ENCODE measurements around the gene STK31. TPM values are rescaled to one million over a fixed set of nuclear protein-coding genes. Genes with fewer than 3 reads are reported as not detected.

Gene STK31
- total and polyA plus RNA-seq, 10 donors, result 0.17 to 2.4 (median 0.63) TPM

DNA sequence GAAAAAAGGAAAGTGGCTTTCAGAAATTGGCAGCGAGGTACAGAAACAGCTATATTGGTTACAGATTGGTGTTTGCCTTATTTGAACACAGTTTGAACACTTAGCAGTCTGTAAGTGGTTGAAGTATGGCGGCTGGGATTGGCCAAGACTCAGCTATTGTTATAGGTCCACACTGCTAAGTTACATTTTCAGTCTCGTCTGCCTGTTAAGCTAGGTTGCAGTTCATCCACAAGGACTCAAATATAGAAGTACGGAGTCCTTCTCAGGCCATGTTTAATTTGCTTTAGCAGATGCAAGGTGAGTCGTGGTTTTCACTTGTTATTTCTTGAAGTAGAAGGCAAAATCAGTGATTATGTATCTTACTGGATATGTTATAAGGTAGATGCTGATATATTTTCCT lies 73.1 kb downstream of the STK31 start:
- Histone ChIP-seq H3K36me3 (no peaks in the 10 kb centered on the region), H3K4me3 (no peak overlapping the region), H3K4me1 (no peaks in the 10 kb centered on the region), H3K9me3 (peaks cover 0 to 14% (median 3%) of the 10 kb centered on the region in 8 donors), H3K27me3 (replicated peaks in 1 of 7) (no peaks in the 10 kb centered on the region), H3K27ac (no peak overlapping the region)
- no peak for TF ChIP-seq POLR2A (IDR thresholded peaks at IDR 0.05)
- TF ChIP-seq, protein P1, sequence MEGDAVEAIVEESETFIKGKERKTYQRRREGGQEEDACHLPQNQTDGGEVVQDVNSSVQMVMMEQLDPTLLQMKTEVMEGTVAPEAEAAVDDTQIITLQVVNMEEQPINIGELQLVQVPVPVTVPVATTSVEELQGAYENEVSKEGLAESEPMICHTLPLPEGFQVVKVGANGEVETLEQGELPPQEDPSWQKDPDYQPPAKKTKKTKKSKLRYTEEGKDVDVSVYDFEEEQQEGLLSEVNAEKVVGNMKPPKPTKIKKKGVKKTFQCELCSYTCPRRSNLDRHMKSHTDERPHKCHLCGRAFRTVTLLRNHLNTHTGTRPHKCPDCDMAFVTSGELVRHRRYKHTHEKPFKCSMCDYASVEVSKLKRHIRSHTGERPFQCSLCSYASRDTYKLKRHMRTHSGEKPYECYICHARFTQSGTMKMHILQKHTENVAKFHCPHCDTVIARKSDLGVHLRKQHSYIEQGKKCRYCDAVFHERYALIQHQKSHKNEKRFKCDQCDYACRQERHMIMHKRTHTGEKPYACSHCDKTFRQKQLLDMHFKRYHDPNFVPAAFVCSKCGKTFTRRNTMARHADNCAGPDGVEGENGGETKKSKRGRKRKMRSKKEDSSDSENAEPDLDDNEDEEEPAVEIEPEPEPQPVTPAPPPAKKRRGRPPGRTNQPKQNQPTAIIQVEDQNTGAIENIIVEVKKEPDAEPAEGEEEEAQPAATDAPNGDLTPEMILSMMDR (IDR thresholded peaks at IDR 0.05 in 8 of 11, conservative IDR thresholded peaks at IDR 0.05 in 3 of 11), result no peak
- TF ChIP-seq POLR2AphosphoS5 (IDR thresholded peaks at IDR 0.05), result no peak
- 80 to 92% (median 86%) methylated on average over 5 of the region's 5 CpGs for WGBS, 5 donors
- intact Hi-C loops (cut with DNase I; ENCODE audit: low total_unique reads), result no loop called here
- DNase-seq, result no peak

DNA sequence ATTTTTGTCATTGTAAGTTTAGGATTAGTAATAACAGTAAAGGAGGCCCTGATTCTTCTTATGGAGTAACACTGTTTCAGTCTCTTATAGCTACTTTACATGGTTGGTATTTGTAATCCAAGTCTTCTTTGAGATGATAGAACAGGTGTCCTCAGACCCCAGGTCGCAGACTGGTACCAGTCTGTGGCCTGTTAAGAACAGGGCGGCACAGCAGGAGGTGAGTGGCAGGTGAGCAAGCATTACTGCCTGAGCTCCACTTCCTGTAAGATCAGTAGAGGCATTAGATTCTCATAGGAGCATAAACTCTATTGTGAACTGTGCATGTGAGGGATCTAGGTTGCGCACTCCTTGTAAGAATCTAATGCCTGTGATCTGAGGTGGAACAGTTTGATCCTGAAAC lies 77.3 kb downstream of the STK31 start:
- H3K27ac ChIP-seq, result no peak overlapping the region
- H3K27me3 ChIP-seq (replicated peaks in 1 of 7), result no peaks in the 10 kb centered on the region
- H3K9me3 ChIP-seq, result no peaks in the 10 kb centered on the region
- WGBS, 5 donors, result 80 to 97% (median 88%) methylated on average over 3 of the region's 3 CpGs
- DNase-seq, result no peak
- H3K36me3 ChIP-seq, result no peaks in the 10 kb centered on the region
- H3K4me3 ChIP-seq, result no peak overlapping the region
- intact Hi-C loops (cut with DNase I; ENCODE audit: low total_unique reads), result no loop called here
- no peak for TF ChIP-seq POLR2A (IDR thresholded peaks at IDR 0.05)
- TF ChIP-seq POLR2AphosphoS5 (IDR thresholded peaks at IDR 0.05), result no peak
- TF ChIP-seq, protein P1 (IDR thresholded peaks at IDR 0.05 in 8 of 11, conservative IDR thresholded peaks at IDR 0.05 in 3 of 11), result no peak
- H3K4me1 ChIP-seq, result no peaks in the 10 kb centered on the region

DNA sequence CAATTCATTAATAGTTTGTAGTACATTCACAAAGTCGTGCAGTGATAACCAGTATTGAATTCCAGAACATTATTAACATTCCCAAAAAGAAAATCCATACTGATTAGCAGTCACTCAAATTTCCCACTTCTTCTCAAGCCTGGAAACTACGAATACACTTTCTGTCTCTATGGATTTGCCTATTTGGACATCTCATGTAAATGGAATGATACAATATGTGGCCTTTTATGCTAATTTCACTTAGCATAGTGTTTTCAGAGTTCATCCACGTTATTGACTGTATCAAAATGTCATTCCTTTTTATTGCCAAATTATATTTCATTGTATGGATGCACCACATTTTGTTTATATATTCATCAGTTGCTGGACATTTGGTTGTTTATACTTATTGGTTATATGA lies 78.8 kb downstream of the STK31 start:
- WGBS, 5 donors, result 58 to 81% (median 74%) methylated on average over 3 of the region's 3 CpGs

DNA sequence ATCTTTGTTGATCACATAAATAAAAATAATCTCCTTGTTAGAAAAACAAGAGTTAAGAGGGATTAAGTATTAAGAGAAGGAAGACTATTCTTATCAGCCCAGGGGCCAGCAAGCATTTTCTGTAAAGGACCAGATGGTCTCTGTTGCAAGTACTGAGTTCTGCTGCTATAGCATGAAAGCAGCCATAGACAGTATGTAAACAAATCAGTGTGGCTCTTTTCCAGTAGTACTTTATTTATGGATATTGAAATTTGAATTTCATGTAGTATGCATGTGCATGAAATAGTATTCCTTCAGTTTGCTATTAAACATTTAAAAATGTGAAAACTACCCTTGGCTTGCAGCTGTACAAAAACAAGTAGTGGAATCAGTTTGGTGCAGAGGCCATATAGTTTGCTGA lies 81.7 kb downstream of the STK31 start:
- TF ChIP-seq, protein P1 (IDR thresholded peaks at IDR 0.05 in 8 of 11, conservative IDR thresholded peaks at IDR 0.05 in 3 of 11), result no peak
- TF ChIP-seq POLR2A (IDR thresholded peaks at IDR 0.05) (no peak), POLR2AphosphoS5 (IDR thresholded peaks at IDR 0.05) (no peak)
- Histone ChIP-seq H3K27ac (no peak overlapping the region), H3K9me3 (peaks cover 0 to 41% (median 31%) of the 10 kb centered on the region in 8 donors), H3K4me3 (no peak overlapping the region), H3K36me3 (no peaks in the 10 kb centered on the region), H3K27me3 (replicated peaks in 1 of 7) (no peaks in the 10 kb centered on the region), H3K4me1 (no peaks in the 10 kb centered on the region)
- DNase-seq, result no peak
- intact Hi-C loops (cut with DNase I; ENCODE audit: low total_unique reads), result no loop called here

More for the DNA sequence above, 78.8 kb downstream of the STK31 start:
- Histone ChIP-seq H3K4me3 (no peak overlapping the region), H3K36me3 (no peaks in the 10 kb centered on the region), H3K9me3 (peaks cover 0 to 13% (median 5%) of the 10 kb centered on the region in 8 donors), H3K4me1 (no peaks in the 10 kb centered on the region), H3K27me3 (replicated peaks in 1 of 7) (no peaks in the 10 kb centered on the region), H3K27ac (no peak overlapping the region)
- DNase-seq, result no peak
- intact Hi-C loops (cut with DNase I; ENCODE audit: low total_unique reads), result no loop called here
- TF ChIP-seq POLR2AphosphoS5 (IDR thresholded peaks at IDR 0.05), result no peak
- TF ChIP-seq, protein P1 (IDR thresholded peaks at IDR 0.05 in 8 of 11, conservative IDR thresholded peaks at IDR 0.05 in 3 of 11), result no peak
- no peak for TF ChIP-seq POLR2A (IDR thresholded peaks at IDR 0.05)

Data from spleen (tissue), 11 donors.